Activated B cell treated with CpG ODN at 0.5 μM for 24 hours (primary cell): ENCODE measurements around the gene MAPK10. TPM values are rescaled to one million over a fixed set of nuclear protein-coding genes. Genes with fewer than 3 reads are reported as not detected.

ENCODE experiments used
- ATAC-seq: fragments of 200-7000 bp; cut with Tn5 transposase; one replicate; pipeline ENCODE4 v1.10.0; 2021; ENCODE audit warnings: low read depth, mild to moderate bottlenecking, moderate library complexity
- CTCF ChIA-PET: fragments of 350-600 bp; sonication (Branson Sonifier 250); formaldehyde crosslinking; loops from one replicate; lab custom pipeline; 2021; ENCODE audit warnings: antibody characterized with exemption; lab: Charles Lee
- POLR2A ChIA-PET: fragments of 350-600 bp; sonication (Branson Sonifier 250); formaldehyde crosslinking; loops from one replicate; lab custom pipeline; 2021; ENCODE audit warnings: antibody characterized with exemption; lab: Charles Lee
- DNase-seq: peaks from one replicate; pipeline ENCODE4 v3.0.0; 2022
- H3K27ac Mint-ChIP-seq: one replicate; pipeline ENCODE4 v1.8.0; 2020; ENCODE audit warnings: mixed read lengths
- H3K27me3 Mint-ChIP-seq: one replicate; pipeline ENCODE4 v1.8.0; 2021; ENCODE audit warnings: mixed read lengths
- H3K36me3 Mint-ChIP-seq: one replicate; pipeline ENCODE4 v1.8.0; 2021; ENCODE audit warnings: low read depth, mixed read lengths
- H3K4me1 Mint-ChIP-seq: one replicate; pipeline ENCODE4 v1.8.0; 2021; ENCODE audit warnings: mixed read lengths
- H3K4me3 Mint-ChIP-seq: one replicate; pipeline ENCODE4 v1.8.0; 2020; ENCODE audit warnings: mild to moderate bottlenecking, mixed read lengths
- H3K9me3 Mint-ChIP-seq: one replicate; pipeline ENCODE4 v1.8.0; 2020; ENCODE audit warnings: mixed read lengths
- intact Hi-C: fragments of 100-400 bp; cut with micrococcal nuclease; formaldehyde crosslinking; loops from one replicate; pipeline ENCODE4 v1.15.1; 2024
- total RNA-seq: library from RNA; stranded (reverse); gene quantifications from 2 replicates; pipeline ENCODE4 v1.2.3, GENCODE V29; 2022
- TF ChIP-seq, protein P1 (sequence below): fragments of 200-600 bp; IDR thresholded peaks from one replicate; pipeline ENCODE4 v1.8.0; 2022; ENCODE audit warnings: antibody characterized with exemption, mild to moderate bottlenecking

MAPK10 gene
- total RNA-seq, 1 donor from 2014 or later, result 0.75 TPM

DNA sequence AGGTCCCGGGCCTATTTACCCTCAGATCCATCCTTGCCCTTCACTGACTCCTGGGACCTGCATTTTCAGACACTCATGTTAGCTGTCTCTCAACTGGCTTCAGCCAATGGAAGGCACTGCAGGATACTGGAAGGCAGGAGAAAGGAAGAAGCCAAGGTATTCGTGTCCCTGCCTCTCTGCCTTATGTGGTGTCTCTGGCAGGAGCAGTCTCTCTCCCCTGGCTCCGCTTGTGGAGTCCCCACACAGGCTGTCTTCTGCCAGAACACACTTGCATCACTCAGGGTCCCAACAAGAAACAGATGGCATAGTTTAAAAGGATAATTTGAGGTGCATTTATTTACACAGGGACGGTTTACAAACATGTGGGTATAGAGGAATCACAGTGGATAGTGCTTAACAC lies 21.6 kb upstream of the MAPK10 start:
- H3K27ac Mint-ChIP-seq, result no peak overlapping the region
- ATAC-seq (no peak), DNase-seq (no peak)
- CTCF ChIA-PET, result no interaction called here
- H3K9me3 Mint-ChIP-seq, result peaks cover 2% of the 10 kb centered on the region
- TF ChIP-seq, protein P1, sequence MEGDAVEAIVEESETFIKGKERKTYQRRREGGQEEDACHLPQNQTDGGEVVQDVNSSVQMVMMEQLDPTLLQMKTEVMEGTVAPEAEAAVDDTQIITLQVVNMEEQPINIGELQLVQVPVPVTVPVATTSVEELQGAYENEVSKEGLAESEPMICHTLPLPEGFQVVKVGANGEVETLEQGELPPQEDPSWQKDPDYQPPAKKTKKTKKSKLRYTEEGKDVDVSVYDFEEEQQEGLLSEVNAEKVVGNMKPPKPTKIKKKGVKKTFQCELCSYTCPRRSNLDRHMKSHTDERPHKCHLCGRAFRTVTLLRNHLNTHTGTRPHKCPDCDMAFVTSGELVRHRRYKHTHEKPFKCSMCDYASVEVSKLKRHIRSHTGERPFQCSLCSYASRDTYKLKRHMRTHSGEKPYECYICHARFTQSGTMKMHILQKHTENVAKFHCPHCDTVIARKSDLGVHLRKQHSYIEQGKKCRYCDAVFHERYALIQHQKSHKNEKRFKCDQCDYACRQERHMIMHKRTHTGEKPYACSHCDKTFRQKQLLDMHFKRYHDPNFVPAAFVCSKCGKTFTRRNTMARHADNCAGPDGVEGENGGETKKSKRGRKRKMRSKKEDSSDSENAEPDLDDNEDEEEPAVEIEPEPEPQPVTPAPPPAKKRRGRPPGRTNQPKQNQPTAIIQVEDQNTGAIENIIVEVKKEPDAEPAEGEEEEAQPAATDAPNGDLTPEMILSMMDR, result no peak
- intact Hi-C loops, result no loop called here
- H3K36me3 Mint-ChIP-seq, result no peaks in the 10 kb centered on the region
- H3K27me3 Mint-ChIP-seq, result no peaks in the 10 kb centered on the region
- H3K4me3 Mint-ChIP-seq, result no peak overlapping the region
- POLR2A ChIA-PET, result no interaction called here
- no peaks in the 10 kb centered on the region for H3K4me1 Mint-ChIP-seq

DNA sequence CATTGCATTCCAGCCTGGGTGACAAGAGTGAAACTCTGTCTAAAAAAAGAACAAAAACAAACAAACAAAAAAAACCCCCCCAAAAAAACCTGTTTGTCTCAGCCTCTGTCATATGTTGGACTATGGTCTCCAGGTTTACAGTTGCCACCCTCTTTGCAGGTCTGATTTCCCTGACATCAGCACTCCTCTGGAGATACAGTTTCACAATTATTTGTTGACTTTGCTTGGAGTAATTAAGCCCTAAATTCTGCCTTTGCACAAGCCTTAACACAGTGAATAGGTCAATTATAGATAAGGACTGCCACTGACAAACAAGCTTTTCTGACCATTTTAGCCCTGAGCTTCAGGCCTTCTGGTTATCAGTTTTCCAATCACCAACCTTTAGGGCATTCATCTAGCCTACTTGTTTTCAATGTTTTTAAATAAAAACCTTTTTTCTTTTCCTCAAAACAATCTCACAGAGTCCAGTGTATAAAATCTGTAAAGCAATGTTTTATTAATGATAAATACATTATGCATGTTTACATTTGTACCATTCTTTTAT lies 20.4 kb upstream of the MAPK10 start:
- H3K9me3 Mint-ChIP-seq, result peaks cover 2% of the 10 kb centered on the region
- no peak overlapping the region for H3K4me3 Mint-ChIP-seq
- H3K27me3 Mint-ChIP-seq, result no peaks in the 10 kb centered on the region
- no peak for DNase-seq
- TF ChIP-seq, protein P1, result no peak
- ChIA-PET CTCF (no interaction called here), POLR2A (no interaction called here)
- no peaks in the 10 kb centered on the region for H3K36me3 Mint-ChIP-seq
- H3K27ac Mint-ChIP-seq, result no peak overlapping the region
- ATAC-seq, result no peak
- H3K4me1 Mint-ChIP-seq, result no peaks in the 10 kb centered on the region
- intact Hi-C loops, result no loop called here

DNA sequence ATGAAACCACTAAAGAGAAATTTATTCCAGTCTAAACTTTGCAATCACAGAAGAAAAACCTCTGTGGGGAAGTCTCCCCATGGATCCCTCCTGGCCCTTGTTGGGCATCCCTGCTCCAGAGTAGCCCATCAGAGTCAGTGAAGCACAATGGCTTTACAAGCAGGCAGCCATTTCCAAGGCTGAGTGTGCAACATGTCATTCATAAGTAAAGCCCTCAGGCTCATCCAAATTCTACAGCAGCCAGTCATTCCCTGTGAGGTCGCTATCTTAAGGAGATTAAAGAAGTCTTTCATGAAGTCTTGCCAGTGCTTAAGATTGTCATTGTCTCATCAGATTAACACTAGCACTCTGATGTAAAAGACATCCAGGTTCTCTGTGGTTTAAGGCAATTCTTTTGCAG lies 17.0 kb upstream of the MAPK10 start:
- no peak for ATAC-seq
- TF ChIP-seq, protein P1, result no peak
- ChIA-PET CTCF (no interaction called here), POLR2A (no interaction called here)
- Mint-ChIP-seq H3K36me3 (no peaks in the 10 kb centered on the region), H3K9me3 (peaks cover 8% of the 10 kb centered on the region), H3K4me3 (no peak overlapping the region), H3K27ac (no peak overlapping the region), H3K4me1 (no peaks in the 10 kb centered on the region), H3K27me3 (peaks cover 2% of the 10 kb centered on the region)
- intact Hi-C loops, result no loop called here
- DNase-seq, result no peak

DNA sequence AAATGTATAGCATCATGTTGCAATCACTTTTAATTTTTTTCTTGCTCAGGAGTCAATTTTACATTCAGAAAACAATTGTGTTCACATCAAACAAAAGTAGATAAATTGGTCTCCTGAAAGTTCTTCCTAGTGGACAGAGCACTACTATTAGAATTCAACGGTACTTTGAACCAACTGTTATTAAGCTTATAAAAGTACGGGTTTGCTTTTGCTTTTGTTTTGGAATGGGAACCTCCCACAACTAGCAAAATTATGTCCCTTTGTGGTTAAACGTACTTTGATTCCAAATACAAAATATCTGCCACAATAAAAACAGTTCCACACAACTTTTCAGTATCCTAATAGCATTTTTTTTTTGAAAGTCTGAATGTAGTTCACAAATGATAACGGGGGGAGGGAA lies 8.6 kb upstream of the MAPK10 start:
- DNase-seq (no peak), ATAC-seq (no peak)
- ChIA-PET POLR2A (no interaction called here), CTCF (no interaction called here)
- peaks cover 6% of the 10 kb centered on the region for H3K27me3 Mint-ChIP-seq
- H3K9me3 Mint-ChIP-seq, result peaks cover 3% of the 10 kb centered on the region
- H3K27ac Mint-ChIP-seq, result no peak overlapping the region
- H3K4me1 Mint-ChIP-seq, result no peaks in the 10 kb centered on the region
- intact Hi-C loops, result no loop called here
- H3K36me3 Mint-ChIP-seq, result no peaks in the 10 kb centered on the region
- no peak overlapping the region for H3K4me3 Mint-ChIP-seq
- TF ChIP-seq, protein P1, result no peak

DNA sequence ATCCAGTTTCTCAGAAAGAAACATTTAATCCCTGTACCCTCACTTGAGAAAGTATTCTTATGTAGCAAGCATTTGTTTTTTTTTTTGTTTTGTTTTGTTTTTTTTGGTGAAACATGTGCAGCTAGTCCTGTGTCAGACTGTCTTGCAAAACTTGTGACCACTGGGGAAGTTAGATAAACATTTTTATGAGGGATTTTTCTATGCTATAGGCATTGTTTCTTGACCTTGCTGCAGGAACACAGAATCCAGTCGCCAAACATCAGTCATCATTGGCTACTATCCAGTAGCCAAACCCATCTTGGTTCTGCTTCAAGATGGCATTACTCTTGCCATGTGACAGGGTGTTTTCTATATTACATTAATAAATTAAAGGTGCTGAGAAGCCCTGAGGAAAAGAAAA lies 7.7 kb upstream of the MAPK10 start:
- intact Hi-C loops, result no loop called here
- Mint-ChIP-seq H3K27ac (no peak overlapping the region), H3K27me3 (peaks cover 6% of the 10 kb centered on the region), H3K36me3 (no peaks in the 10 kb centered on the region), H3K4me3 (no peak overlapping the region), H3K9me3 (peaks cover 3% of the 10 kb centered on the region), H3K4me1 (no peaks in the 10 kb centered on the region)
- POLR2A ChIA-PET, result no interaction called here
- TF ChIP-seq, protein P1, result no peak
- DNase-seq (no peak), ATAC-seq (no peak)
- CTCF ChIA-PET, result no interaction called here
